A673 (cell line): ENCODE results near the gene RNF220. TPM values are rescaled to one million over a fixed set of nuclear protein-coding genes. Genes with fewer than 3 reads are reported as not detected.
"Not testable (repeated sequence)": the region's sequence is repeated elsewhere in the genome, so short reads cannot be mapped to it uniquely, and the experiment has no call there.

ENCODE experiments used
- BruUV-seq: library from RNA; stranded (reverse); fragments of 400-500 nt; replicated peaks from 2 replicates; lab custom pipeline; 2021; lab: Mats Ljungman, UMichigan
- CTCF ChIA-PET: fragments of 300-600 bp; sonication (Branson Sonifier 250); formaldehyde crosslinking; loops from one replicate; lab custom pipeline; 2022; ENCODE audit warnings: antibody characterized with exemption; lab: Charles Lee
- POLR2A ChIA-PET: fragments of 300-600 bp; sonication (Branson Sonifier 250); formaldehyde crosslinking; loops from one replicate; lab custom pipeline; 2022; ENCODE audit warnings: antibody characterized with exemption; ENCODE audit not compliant: low non-redundant PET; lab: Charles Lee
- DNase-seq: peaks from one replicate; pipeline ENCODE4 v3.0.0-alpha.2; 2015; ENCODE audit warnings: low spot score
- H3K27ac ChIP-seq: fragments of 200-600 bp; sonication (generic); 2 replicates; pipeline ENCODE4 v1.5.1; 2016; ENCODE audit warnings: mixed run types, low read depth, mild to moderate bottlenecking, mixed read lengths, antibody characterized with exemption, low read length; ENCODE audit not compliant: poor library complexity, severe bottlenecking
- H3K27me3 ChIP-seq: fragments of 200-600 bp; sonication (generic); replicated peaks from 2 replicates; pipeline ENCODE4 v1.6.1; 2017; ENCODE audit warnings: mixed run types, low read depth, mild to moderate bottlenecking, mixed read lengths, antibody characterized with exemption, low read length; ENCODE audit not compliant: insufficient read depth, poor library complexity
- H3K36me3 ChIP-seq: fragments of 200-600 bp; sonication (generic); 2 replicates; pipeline ENCODE4 v1.6.1; 2016; ENCODE audit warnings: mixed run types, mild to moderate bottlenecking, mixed read lengths, antibody characterized with exemption, low read length; ENCODE audit not compliant: insufficient read depth, poor library complexity, severe bottlenecking
- H3K4me1 ChIP-seq: fragments of 200-600 bp; sonication (generic); 2 replicates; pipeline ENCODE4 v1.6.1; 2017; ENCODE audit warnings: mixed run types, mild to moderate bottlenecking, mixed read lengths, antibody characterized with exemption, low read length; ENCODE audit not compliant: insufficient read depth, poor library complexity, severe bottlenecking
- H3K4me3 ChIP-seq: fragments of 200-600 bp; sonication (generic); 2 replicates; pipeline ENCODE4 v1.5.1; 2016; ENCODE audit warnings: low read depth, mixed run types, mild to moderate bottlenecking, mixed read lengths, low read length; ENCODE audit not compliant: poor library complexity, severe bottlenecking
- H3K9me3 ChIP-seq: fragments of 200-600 bp; sonication (generic); 2 replicates; pipeline ENCODE4 v1.6.1; 2016; ENCODE audit warnings: mixed run types, low read depth, mild to moderate bottlenecking, mixed read lengths, antibody characterized with exemption, low read length; ENCODE audit not compliant: poor library complexity, severe bottlenecking
- EZH2 ChIP-seq: fragments of 200-600 bp; sonication (generic); IDR thresholded peaks from 2 replicates; pipeline ENCODE4 v1.6.1; 2017; ENCODE audit warnings: borderline replicate concordance, low read depth, mild to moderate bottlenecking, mixed read lengths, antibody characterized with exemption, low read length; ENCODE audit not compliant: poor library complexity, severe bottlenecking
- intact Hi-C: fragments of 100-400 bp; cut with micrococcal nuclease; formaldehyde crosslinking; loops from one replicate; pipeline ENCODE4 v1.10.0; 2022; ENCODE audit not compliant: unreplicated experiment
- total RNA-seq: library from RNA; stranded (reverse); gene quantifications from 2 replicates; pipeline ENCODE4 v1.2.3, GENCODE V29; 2021
- TF ChIP-seq, protein P1 (sequence below): fragments of 300-800, 200-600 bp; sonication (generic); conservative IDR thresholded peaks from 2 replicates; pipeline ENCODE4 v1.5.1; 2017; ENCODE audit warnings: low read depth, mild to moderate bottlenecking, antibody characterized with exemption, low read length, moderate library complexity, mixed read lengths

Gene RNF220
- total RNA-seq, 1 experiment from 2014 or later = 80.6 TPM

DNA sequence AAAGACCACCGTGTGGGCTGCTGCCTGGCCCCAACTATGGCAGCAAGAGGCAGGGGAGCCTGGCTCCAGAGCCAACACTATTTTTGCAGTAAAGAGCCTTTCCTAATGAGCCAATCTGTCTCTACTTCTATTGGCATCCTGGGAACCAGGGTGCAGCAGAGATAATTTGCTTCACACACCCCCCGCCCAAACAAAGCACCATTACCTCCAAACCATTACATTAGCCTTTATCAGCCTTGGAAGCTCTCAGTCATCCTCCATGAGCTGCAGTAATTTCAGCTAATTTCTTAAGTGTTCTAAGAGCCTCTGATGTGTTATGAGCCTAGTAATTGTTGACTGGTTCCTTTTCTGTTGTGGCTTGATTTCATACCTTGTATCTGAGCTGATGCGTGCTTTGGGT lies 291.0 kb downstream of the RNF220 start:
- BruUV-seq = no TSS peak
- POLR2A ChIA-PET = no interaction called here
- intact Hi-C loops = no loop called here

DNA sequence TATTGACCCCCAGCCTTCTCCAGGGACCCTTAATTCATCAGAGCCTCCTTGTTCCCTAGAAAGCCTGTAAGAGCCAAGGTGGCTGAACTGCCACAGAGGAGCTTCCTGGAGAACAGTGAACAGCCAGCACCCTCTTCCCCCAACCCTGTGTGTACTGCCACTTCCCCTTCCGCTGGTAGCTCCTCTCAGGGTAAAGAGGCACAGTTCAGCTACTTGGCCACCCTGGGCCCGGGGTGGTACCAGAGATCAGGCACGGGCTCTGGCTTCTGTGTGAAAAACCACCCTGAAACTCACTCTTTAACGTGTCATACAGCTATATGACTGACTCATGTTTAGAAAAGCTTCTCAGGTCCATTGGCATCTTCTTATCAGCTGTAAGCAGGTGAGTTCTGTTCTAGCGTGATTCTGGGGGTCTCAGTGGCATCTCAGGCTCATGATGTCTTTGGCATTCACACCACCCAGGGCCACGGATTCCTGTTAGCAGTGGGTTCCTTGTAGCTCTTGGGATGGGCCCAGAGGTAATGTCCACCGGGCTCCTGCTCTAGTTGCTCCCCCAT lies 291.8 kb downstream of the RNF220 start:
- Histone ChIP-seq H3K9me3 (no peaks in the 10 kb centered on the region), H3K4me1 (no peaks in the 10 kb centered on the region), H3K36me3 (no peaks in the 10 kb centered on the region), H3K27ac (no peak overlapping the region), H3K4me3 (no peak overlapping the region), H3K27me3 (no peaks in the 10 kb centered on the region)
- POLR2A ChIA-PET = interaction anchor here (0.6 to 0.7 kb wide), 2 partner anchors 141 to 1129 kb away, joined by 4 to 5 read pairs; no protein-coding TSS in a partner anchor
- intact Hi-C loops = no loop called here
- DNase-seq = no peak
- TF ChIP-seq, protein P1, sequence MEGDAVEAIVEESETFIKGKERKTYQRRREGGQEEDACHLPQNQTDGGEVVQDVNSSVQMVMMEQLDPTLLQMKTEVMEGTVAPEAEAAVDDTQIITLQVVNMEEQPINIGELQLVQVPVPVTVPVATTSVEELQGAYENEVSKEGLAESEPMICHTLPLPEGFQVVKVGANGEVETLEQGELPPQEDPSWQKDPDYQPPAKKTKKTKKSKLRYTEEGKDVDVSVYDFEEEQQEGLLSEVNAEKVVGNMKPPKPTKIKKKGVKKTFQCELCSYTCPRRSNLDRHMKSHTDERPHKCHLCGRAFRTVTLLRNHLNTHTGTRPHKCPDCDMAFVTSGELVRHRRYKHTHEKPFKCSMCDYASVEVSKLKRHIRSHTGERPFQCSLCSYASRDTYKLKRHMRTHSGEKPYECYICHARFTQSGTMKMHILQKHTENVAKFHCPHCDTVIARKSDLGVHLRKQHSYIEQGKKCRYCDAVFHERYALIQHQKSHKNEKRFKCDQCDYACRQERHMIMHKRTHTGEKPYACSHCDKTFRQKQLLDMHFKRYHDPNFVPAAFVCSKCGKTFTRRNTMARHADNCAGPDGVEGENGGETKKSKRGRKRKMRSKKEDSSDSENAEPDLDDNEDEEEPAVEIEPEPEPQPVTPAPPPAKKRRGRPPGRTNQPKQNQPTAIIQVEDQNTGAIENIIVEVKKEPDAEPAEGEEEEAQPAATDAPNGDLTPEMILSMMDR = no peak
- TF ChIP-seq EZH2 = no peak
- no TSS peak for BruUV-seq
- CTCF ChIA-PET = no interaction called here

More for the DNA sequence above, 291.0 kb downstream of the RNF220 start:
- no peak for DNase-seq
- TF ChIP-seq, protein P1 = no peak
- TF ChIP-seq EZH2 = no peak
- Histone ChIP-seq H3K4me3 (no peak overlapping the region), H3K27ac (no peak overlapping the region), H3K9me3 (no peaks in the 10 kb centered on the region), H3K27me3 (no peaks in the 10 kb centered on the region), H3K36me3 (no peaks in the 10 kb centered on the region), H3K4me1 (no peaks in the 10 kb centered on the region)
- CTCF ChIA-PET = no interaction called here

GRCh38 chr1:44698138-44698537 lies 293.1 kb downstream of the RNF220 start:
- ChIA-PET CTCF (no interaction called here), POLR2A (no interaction called here)
- intact Hi-C loops = no loop called here
- no peak overlapping the region for H3K4me3 ChIP-seq
- BruUV-seq = no TSS peak
- DNase-seq = no peak
- H3K36me3 ChIP-seq = no peaks in the 10 kb centered on the region
- no peaks in the 10 kb centered on the region for H3K9me3 ChIP-seq
- no peak overlapping the region for H3K27ac ChIP-seq
- no peaks in the 10 kb centered on the region for H3K4me1 ChIP-seq
- TF ChIP-seq EZH2 = no peak
- TF ChIP-seq, protein P1 = no peak
- H3K27me3 ChIP-seq = no peaks in the 10 kb centered on the region

- H3K27me3 ChIP-seq, H3K36me3 ChIP-seq, POLR2A ChIA-PET, H3K27ac ChIP-seq, H3K4me3 ChIP-seq, BruUV-seq, DNase-seq, H3K4me1 ChIP-seq, H3K9me3 ChIP-seq, intact Hi-C loops, CTCF ChIA-PET: not testable (repeated sequence)
These were observed 294.3 kb downstream of the RNF220 start for GRCh38 chr1:44699375-44699774.
